ENCODE results near the gene SLC6A16.
"Not testable (repeated sequence)": the region's sequence is repeated elsewhere in the genome, so short reads cannot be mapped to it uniquely, and the experiment has no call there.

SLC6A16 gene

GRCh38 chr19:49337267-49338022 lies 12.5 kb upstream of the SLC6A16 start:
- H3K36me3 Mint-ChIP-seq, result peaks cover 51% of the 10 kb centered on the region
- no peaks in the 10 kb centered on the region for H3K9me3 Mint-ChIP-seq
- DNase-seq (ENCODE audit: low spot score in 2 of 2) (no peak), ATAC-seq (no peak)
- H3K27ac Mint-ChIP-seq, result peak overlapping the region; percentile 96
- peaks cover 77% of the 10 kb centered on the region for H3K4me1 Mint-ChIP-seq
- peak overlapping the region; percentile 97 for H3K4me3 Mint-ChIP-seq

GRCh38 chr19:49336482-49337266 lies 11.7 kb upstream of the SLC6A16 start:
- DNase-seq (ENCODE audit: low spot score in 2 of 2), result no peak
- peaks cover 51% of the 10 kb centered on the region for H3K36me3 Mint-ChIP-seq
- peaks cover 84% of the 10 kb centered on the region for H3K4me1 Mint-ChIP-seq
- H3K9me3 Mint-ChIP-seq, result no peaks in the 10 kb centered on the region
- no peak for ATAC-seq
- H3K27ac Mint-ChIP-seq, result peak overlapping the region; percentile 96
- H3K4me3 Mint-ChIP-seq, result peak overlapping the region; percentile 97

DNA sequence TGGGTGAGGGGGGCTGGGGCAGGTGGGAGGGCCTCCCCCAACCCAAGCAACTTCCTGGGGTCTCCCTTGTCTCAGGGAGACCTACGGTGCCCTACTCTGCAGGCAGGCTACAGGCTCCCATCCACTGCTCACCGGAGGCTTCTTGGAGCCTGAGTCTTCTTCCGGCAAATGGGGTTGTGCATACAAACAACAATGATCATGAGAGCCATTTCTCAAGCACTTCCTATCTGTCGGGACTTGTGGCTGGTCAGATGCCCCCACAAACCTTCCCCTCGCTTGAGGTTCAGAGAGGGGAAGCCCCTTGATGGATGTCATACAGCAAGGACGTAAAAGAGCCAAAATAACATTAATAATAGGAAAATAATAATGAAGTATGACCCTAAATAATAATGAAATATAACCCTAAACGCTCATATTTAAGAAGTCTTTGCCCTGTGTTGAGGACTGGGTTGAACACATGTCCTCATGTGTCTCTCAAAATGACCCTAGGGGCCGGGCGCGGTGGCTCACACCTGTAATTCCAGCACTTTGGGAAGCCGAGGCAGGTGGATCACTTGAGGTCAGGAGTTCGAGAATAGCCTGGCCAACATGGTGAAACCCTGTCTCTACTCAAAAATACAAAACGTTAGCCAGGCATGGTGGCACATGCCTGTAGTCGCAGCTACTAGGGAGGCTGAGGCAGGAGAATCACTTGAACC lies 10.9 kb upstream of the SLC6A16 start:
- Mint-ChIP-seq H3K4me1 (peaks cover 89% of the 10 kb centered on the region), H3K27ac (peak overlapping the region; percentile 96), H3K36me3 (peaks cover 45% of the 10 kb centered on the region), H3K9me3 (no peaks in the 10 kb centered on the region), H3K4me3 (peak overlapping the region; percentile 97)
- ATAC-seq, result peak; percentile 45
- DNase-seq (ENCODE audit: low spot score in 2 of 2), result no peak

DNA sequence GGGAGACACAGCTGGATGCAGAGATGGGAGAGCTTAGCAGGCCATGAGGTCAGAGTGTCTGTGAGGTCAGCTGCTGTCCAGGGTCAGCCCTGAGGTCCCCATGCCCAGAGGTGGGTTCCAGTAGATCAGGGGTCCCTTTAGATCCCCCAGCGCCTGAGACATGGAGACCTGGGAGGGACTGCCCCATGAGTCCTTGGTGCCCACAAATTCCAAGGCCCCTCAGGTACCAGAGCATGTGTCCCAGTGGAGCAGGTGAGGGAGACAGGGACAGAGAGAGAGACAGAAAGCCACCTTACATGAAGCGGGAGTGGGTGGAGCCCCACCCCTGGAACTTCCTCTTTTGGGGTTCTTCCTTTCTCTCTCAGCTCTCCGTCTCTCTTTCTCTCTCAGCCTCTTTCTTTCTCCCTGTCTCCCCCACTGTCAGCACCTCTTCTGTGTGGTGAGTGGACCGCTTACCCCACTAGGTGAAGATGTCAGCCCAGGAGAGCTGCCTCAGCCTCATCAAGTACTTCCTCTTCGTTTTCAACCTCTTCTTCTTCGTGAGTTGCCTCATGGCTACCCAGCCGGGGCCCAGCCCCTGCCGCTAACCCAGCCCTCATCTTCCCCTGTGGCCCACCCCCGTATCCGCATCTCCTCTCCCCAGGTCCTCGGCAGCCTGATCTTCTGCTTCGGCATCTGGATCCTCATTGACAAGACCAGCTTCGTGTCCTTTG lies 10.2 kb upstream of the SLC6A16 start, which contains the start of gene CD37:
Gene CD37, plus strand, starts transcription at position 336 of the 713 bp plus-strand sequence. Its CDS starts 135 bp downstream, at position 471.
- ATAC-seq (peak; percentile 71), DNase-seq (ENCODE audit: low spot score in 2 of 2) (peak; percentile 31 to 83)

GRCh38 chr19:49333811-49334288 lies 8.9 kb upstream of the SLC6A16 start:
- DNase-seq (ENCODE audit: low spot score in 2 of 2) (peak; percentile 30 to 79), ATAC-seq (peak; percentile 71)
- Mint-ChIP-seq H3K4me1 (peaks cover 87% of the 10 kb centered on the region), H3K9me3 (no peaks in the 10 kb centered on the region), H3K4me3 (peak overlapping the region; percentile 97), H3K27ac (peak overlapping the region; percentile 96), H3K36me3 (peaks cover 36% of the 10 kb centered on the region)

More for the DNA sequence above, 10.2 kb upstream of the SLC6A16 start, which contains the start of gene CD37:
- H3K9me3 Mint-ChIP-seq, result no peaks in the 10 kb centered on the region
- peaks cover 88% of the 10 kb centered on the region for H3K4me1 Mint-ChIP-seq
- H3K27ac Mint-ChIP-seq, result peak within 1 kb of the TSS; percentile 96
- H3K4me3 Mint-ChIP-seq, result peak within 1 kb of the TSS; percentile 97
- peaks cover 40% of the 10 kb centered on the region for H3K36me3 Mint-ChIP-seq

- Mint-ChIP-seq H3K4me3 (peak overlapping the region; percentile 97), H3K9me3 (no peaks in the 10 kb centered on the region), H3K36me3 (peaks cover 32% of the 10 kb centered on the region), H3K27ac (peak overlapping the region; percentile 96), H3K4me1 (peaks cover 85% of the 10 kb centered on the region)
- DNase-seq (ENCODE audit: low spot score in 2 of 2) (no peak), ATAC-seq (no peak)
Observed at GRCh38 chr19:49333418-49333805, 8.4 kb upstream of the SLC6A16 start.

GRCh38 chr19:49332691-49333417 lies 7.9 kb upstream of the SLC6A16 start:
- Mint-ChIP-seq H3K27ac (peak overlapping the region; percentile 96), H3K4me1 (peaks cover 85% of the 10 kb centered on the region), H3K4me3 (peak overlapping the region; percentile 97), H3K36me3 (peaks cover 26% of the 10 kb centered on the region)
- ATAC-seq; H3K9me3 Mint-ChIP-seq; DNase-seq (ENCODE audit: low spot score in 2 of 2): not testable (repeated sequence)

DNA sequence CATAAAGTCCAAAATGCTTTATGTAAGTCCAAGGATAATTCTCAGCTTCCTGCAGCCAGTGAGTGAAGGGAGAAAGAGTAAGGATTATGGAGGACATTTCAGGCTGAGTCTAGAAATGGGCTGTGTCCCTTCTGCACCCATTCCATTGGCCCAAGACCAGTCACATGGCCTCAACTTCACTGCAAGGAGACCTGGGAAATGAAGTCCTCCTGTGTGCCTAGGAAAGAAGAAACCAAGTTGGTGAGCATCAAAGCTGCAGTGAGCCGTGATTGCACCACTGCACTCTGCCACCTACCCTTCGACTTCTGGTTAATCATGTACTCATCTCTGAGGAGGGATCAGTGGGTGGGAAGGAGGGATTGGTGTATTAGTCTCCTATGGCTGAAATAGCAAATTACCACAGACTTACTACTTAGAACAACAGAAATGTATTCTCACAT lies 6.6 kb upstream of the SLC6A16 start:
- DNase-seq (ENCODE audit: low spot score in 2 of 2) (peak in 1 of 2 donors; percentile 69), ATAC-seq (peak; percentile 83)
- Mint-ChIP-seq H3K27ac (no peak overlapping the region), H3K4me1 (peaks cover 79% of the 10 kb centered on the region), H3K9me3 (no peaks in the 10 kb centered on the region), H3K36me3 (peaks cover 14% of the 10 kb centered on the region), H3K4me3 (no peak overlapping the region)

DNA sequence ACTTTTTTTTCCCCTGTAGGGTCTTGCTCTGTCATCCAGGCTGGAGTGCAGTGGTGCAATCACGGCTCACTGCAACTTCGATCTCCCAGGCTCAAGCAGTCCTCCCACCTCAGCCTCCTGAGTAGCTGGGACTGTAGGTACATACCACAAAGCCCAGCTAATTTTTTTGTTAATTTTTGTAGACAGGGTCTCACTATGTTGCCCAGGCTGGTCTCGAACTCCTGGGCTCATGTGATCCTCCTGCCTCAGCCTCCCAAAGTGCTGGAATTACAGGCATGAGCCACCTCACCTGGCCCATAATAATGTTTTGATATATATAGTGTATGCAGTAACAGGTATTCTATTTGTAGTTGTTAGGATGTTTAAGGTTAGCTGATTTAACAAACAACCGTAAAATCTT lies 6.2 kb upstream of the SLC6A16 start:
- not testable (repeated sequence) for DNase-seq (ENCODE audit: low spot score in 2 of 2); H3K4me3 Mint-ChIP-seq; H3K27ac Mint-ChIP-seq; ATAC-seq; H3K9me3 Mint-ChIP-seq
- peaks cover 13% of the 10 kb centered on the region for H3K36me3 Mint-ChIP-seq
- peaks cover 77% of the 10 kb centered on the region for H3K4me1 Mint-ChIP-seq

GRCh38 chr19:49328741-49329140 lies 3.8 kb upstream of the SLC6A16 start:
- Mint-ChIP-seq H3K4me3 (no peak overlapping the region), H3K9me3 (no peaks in the 10 kb centered on the region), H3K27ac (peak overlapping the region; percentile 74), H3K4me1 (peaks cover 60% of the 10 kb centered on the region), H3K36me3 (peaks cover 8% of the 10 kb centered on the region)
- DNase-seq (ENCODE audit: low spot score in 2 of 2) (no peak), ATAC-seq (no peak)

- peak; percentile 55 for ATAC-seq
- no peaks in the 10 kb centered on the region for H3K9me3 Mint-ChIP-seq
- DNase-seq (ENCODE audit: low spot score in 2 of 2), result no peak
- H3K4me3 Mint-ChIP-seq, result no peak overlapping the region
- peaks cover 53% of the 10 kb centered on the region for H3K4me1 Mint-ChIP-seq
- H3K36me3 Mint-ChIP-seq, result peaks cover 8% of the 10 kb centered on the region
- H3K27ac Mint-ChIP-seq, result peak overlapping the region; percentile 74
Observed at GRCh38 chr19:49327878-49328544, 3.0 kb upstream of the SLC6A16 start.

DNA sequence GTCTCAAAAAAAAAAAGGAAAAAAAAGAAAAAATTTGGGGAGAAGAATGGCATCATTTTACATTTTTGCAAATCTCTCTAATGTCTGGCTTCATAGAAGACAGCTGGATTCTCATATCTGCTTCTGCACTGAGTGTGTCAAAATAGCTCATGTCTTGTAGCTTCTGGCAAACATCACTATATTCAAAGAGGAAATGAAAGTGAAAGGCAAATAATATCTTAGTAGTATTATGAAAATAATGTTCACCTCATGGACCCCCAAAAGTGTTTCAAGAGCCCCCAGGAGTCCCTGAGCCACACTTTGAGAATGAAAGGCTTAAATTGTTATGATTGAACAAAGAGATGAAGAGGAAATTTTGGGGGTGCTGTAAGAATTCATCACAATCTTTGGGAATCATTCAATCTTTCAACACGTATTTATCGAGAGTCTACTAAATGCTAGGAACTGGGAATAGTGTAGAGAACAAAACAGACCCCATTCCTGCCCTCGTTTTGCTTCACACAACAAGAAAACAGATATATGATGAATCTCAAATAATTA lies 1.2 kb upstream of the SLC6A16 start:
- Mint-ChIP-seq H3K27ac (no peak overlapping the region), H3K4me3 (no peak overlapping the region), H3K36me3 (peaks cover 15% of the 10 kb centered on the region), H3K4me1 (peaks cover 35% of the 10 kb centered on the region), H3K9me3 (no peaks in the 10 kb centered on the region)
- ATAC-seq (no peak), DNase-seq (ENCODE audit: low spot score in 2 of 2) (peak in 1 of 2 donors; percentile 2)

DNA sequence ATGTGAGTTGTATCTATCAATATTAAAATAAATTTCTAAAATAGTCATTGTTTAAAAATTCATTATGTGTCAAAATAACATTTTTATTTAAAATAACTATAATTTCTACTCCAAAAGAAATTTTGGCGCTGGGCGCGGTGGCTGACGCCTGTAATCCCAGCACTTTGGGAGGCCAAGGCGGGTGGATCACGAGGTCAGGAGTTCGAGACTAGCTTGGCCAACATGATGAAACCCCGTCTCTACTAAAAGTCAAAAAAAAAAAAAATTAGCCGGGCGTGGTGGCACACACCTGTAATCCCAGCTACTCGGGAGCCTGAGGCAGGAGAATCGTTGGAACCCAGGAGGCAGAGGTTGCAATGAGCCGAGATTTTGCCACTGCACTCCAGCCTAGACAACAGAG lies 765 bp upstream of the SLC6A16 start:
- not testable (repeated sequence) for H3K4me3 Mint-ChIP-seq, H3K27ac Mint-ChIP-seq, H3K9me3 Mint-ChIP-seq, ATAC-seq
- peaks cover 35% of the 10 kb centered on the region for H3K4me1 Mint-ChIP-seq
- DNase-seq (ENCODE audit: low spot score in 2 of 2), result peak in 1 of 2 donors; percentile 22
- peaks cover 15% of the 10 kb centered on the region for H3K36me3 Mint-ChIP-seq
